Anterior cingulate cortex (tissue), 58 donors: Measurements from ENCODE around the gene PARD3.

Experiments used
- DNase-seq, 58 donors: peaks; one replicate each; lab custom pipeline; 2025; lab: John Stamatoyannopoulos, UW

PARD3 gene

DNA sequence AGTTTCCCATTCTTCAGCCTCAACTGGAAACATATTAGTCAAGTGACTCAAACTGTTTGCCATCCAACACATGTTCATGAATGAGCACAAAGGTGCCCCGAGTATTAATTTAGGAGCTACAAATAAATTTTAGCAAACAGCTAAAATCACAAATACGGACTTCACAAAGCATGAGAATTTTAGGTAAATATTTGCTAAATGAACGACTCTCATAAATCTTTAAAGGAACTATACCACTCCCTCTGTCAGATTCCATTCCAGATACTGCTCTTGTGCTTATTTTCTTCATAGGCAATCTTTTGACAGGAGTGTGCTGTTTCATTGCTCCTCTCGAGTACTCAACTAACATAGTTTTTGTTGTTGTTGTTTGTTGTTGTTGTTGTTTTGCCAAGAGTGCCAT is 330.9 kb downstream of the PARD3 start:
- no peak for DNase-seq

GRCh38 chr10:34480345-34480744 is 334.8 kb downstream of the PARD3 start:
- DNase-seq, result no peak

DNA sequence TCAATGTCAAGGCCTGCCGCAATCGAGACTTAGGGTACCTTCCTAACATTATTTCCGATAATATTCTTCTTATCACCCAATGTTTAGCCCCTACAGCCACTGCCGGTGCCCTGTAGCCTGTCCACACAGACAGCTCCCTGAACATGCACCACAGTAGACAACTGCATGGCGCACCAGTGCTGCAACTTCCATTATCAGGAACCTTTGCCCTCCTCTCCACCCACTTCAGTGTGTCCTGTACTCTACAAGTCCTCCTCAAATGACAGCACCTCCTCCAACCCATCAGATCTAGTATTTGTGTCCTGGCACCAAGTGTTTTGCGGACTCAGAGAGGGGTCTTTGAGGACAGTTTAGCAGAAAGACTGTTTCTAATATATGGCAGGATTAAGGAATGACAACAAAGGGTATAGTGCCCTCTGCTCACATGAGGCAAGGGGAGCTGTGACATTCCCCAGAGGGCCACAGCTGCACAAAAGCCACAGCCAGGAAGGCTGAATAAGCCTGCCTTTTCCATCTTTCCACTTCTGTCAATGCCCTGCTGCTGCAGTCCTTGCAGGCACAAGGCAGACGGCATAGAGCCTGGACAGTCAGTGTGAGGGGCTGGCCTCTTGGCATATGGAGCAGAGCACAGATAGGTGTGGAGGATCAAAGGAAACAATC is 335.4 kb downstream of the PARD3 start:
- DNase-seq, result no peak

- DNase-seq, result no peak
Measured at GRCh38 chr10:34477249-34477648, 337.8 kb downstream of the PARD3 start.

- DNase-seq, result no peak
Measured at GRCh38 chr10:34476608-34477007, 338.5 kb downstream of the PARD3 start.

GRCh38 chr10:34475786-34476185 is 339.3 kb downstream of the PARD3 start:
- DNase-seq, result no peak

- DNase-seq, result no peak
Measured at GRCh38 chr10:34475274-34475646, 339.8 kb downstream of the PARD3 start.

DNA sequence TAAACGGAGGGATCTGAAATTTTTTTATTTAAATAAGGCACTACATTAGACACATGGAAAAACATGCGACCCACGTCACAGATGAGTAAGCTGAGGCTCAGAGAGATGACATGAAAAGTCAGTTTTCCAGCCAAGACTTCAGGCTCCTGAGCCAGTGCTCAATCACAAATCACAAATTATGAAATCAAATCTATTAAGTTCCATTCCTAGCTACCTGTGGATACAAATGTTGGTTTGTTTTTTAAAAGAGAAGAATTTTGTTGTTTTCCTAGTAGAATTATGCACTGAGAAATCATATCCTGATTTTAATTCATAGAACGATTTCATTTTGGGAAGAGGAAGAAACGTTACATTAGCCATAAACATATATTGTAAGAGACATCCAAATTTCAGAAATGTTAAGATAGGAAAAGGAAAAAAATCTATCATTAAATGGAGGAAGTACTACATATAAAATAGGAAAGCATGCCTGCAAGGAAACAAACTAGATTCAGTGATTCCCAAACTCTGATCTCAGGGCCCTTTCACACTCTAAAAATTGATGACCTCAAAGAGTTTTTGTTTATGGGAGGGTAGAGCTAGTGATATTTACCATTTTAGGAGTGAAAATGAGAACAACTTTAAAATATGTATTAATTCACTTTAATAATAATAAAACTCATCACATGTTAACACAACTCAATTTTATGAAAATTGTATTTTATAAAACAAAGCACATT is 340.4 kb downstream of the PARD3 start:
- no peak for DNase-seq

DNA sequence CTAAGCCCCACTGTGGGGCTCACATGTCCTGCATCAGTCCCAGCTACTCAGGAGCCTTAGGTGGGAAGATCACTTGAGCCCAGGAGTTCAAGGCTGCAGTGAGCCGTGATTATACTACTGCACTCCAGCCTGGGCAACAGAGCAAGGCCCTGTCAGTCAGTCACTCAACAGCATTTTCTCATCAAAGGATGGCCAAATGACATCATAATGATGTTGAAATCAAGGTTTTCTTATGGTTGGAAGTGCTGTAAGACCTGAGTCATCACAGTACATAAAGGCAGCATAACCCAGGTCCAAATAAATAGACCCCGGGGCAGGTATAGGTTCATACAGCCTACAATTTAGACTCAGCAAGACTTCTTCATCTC is 341.1 kb downstream of the PARD3 start:
- DNase-seq, result no peak

GRCh38 chr10:34473174-34474008 is 341.7 kb downstream of the PARD3 start:
- no peak for DNase-seq

- no peak for DNase-seq
Measured at GRCh38 chr10:34470307-34470706, 344.8 kb downstream of the PARD3 start.

DNA sequence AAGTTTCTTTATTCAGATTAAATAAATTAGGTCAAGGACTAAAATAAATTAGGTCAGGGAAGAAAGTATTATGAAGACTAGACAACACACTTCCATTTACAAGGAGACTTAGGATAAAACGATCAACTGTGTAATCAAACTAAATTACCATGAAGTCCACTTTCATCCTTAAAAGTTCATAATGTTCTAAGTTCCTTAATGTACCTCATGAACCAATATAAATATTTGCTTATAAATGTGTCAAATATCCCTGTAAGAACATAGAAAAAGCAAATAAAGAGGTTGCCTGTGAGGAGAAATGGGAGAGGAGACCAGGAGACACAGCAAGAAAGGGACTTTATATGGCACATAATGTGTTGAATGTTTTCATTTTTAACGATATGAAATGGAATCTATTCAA is 345.6 kb downstream of the PARD3 start:
- no peak for DNase-seq

DNA sequence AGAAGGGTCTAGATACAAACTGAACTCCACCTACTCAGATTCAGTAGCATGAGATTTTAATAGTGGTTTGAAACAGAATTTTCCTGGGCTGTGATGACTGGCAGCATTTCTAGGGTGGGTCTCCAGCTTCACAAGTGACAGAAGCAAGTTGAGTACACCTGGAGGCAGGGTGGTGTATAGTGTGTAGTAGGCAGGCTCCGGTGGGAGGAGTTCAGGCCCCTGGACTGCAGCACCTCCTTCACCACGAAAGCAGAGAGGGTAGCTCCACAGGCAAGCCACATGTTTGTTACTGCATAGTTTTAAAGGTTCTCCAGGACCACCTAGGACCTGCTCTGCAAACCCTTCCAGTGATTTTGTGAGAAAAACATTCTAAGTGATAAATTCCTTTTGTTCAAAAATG is 347.2 kb downstream of the PARD3 start:
- no peak for DNase-seq

- DNase-seq, result no peak
Measured at GRCh38 chr10:34467364-34467763, 347.7 kb downstream of the PARD3 start.

DNA sequence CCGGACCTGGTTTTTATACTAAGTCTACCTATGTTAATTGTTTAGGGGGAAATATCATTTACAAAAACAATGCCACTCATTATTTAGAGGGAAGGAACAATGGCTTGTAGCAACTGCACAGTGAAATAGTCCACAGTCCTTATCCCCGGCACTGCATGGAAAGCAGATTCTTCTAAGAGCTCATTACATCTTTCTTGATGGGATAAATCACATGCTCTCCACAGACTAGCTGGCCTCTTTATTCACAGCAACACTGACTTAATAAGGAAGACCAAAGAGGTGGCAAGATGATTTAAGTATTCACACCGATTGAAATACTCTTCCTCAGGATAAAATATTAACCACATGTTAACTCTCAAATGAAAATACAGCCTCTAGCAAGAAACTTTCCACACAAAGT is 349.4 kb downstream of the PARD3 start:
- DNase-seq, result no peak

- no peak for DNase-seq
Measured at GRCh38 chr10:34464591-34464990, 350.5 kb downstream of the PARD3 start.

DNA sequence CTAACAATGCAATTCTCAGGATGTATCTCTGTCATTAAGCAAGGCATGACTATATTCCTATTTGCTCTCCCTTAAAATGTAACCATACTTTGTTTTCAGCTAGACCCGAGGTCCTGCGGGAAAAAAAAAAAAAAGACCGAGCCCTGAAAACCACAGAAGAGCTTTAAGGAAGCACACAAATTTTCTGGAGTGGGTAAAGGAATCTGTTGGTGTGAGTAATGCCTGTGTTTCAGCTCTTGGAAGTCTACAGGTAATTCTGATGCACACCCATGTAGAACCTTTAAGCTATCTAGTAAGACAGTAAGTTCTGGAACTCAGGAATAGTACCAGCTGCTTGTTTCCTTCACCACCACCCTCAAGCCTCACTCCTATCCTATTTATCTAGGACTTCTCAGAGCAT is 351.1 kb downstream of the PARD3 start:
- no peak for DNase-seq

DNA sequence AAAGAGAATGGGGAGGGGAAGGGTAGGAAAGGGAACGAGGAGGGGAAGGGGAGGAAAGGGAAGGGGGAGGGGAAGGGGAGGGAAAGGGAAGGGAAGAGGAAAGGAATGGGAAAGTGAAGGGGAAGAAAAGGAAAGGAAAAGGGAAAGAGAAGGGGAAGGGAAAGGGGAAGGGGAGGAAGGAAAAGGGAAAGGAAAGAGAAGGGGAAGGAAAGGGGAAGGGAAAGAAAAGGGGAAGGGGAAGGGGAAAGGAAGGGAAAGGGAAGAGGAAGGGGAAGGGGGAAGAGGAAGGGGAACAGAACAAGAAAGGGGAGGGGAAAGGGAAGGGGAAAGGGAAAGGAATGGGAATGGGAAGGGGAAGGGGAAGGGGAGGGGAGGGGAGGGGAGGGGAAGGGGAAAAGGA is 352.1 kb downstream of the PARD3 start:
- no peak for DNase-seq

- no peak for DNase-seq
Measured at GRCh38 chr10:34462056-34462455, 353.0 kb downstream of the PARD3 start.

GRCh38 chr10:34454590-34455261 is 360.4 kb downstream of the PARD3 start:
- DNase-seq, result no peak

DNA sequence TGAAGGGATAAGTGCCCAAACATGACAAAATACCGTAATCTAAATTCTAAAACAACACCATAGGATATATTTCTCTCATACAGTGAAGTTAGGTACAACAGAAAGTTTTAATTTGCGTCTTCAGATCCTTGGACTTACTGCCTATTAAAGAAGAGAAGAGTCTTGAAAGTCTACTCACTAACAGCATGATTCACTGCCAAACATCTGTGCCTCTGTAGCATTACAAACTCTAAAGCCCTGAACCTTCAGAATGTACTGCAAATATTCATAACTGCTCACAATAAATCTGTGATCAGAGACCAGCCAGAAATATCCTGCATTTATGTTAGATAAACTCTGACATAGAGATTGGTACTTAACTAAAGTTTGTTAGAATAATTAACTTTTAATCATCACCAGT is 365.3 kb downstream of the PARD3 start:
- DNase-seq, result no peak
